Naive thymus-derived CD4-positive, alpha-beta T cell (primary cell): ENCODE results near the gene MMADHC. TPM values are rescaled to one million over a fixed set of nuclear protein-coding genes. Genes with fewer than 3 reads are reported as not detected.

Source experiments
- ATAC-seq: fragments of 150-1000 bp; cut with Tn5 transposase; 2 replicates; pipeline ENCODE4 v1.10.0; 2021; ENCODE audit warnings: mild to moderate bottlenecking, moderate library complexity
- CTCF ChIA-PET: fragments of 350-600 bp; sonication (Branson Sonifier 250); formaldehyde crosslinking; loops from one replicate; lab custom pipeline; 2021; ENCODE audit warnings: antibody characterized with exemption; lab: Charles Lee
- POLR2A ChIA-PET: fragments of 350-600 bp; sonication (Branson Sonifier 250); formaldehyde crosslinking; loops from one replicate; lab custom pipeline; 2021; ENCODE audit warnings: antibody characterized with exemption, inconsistent platforms; lab: Charles Lee
- DNase-seq, 9 donors: peaks; one replicate each; pipeline versions ENCODE4 v3.0.0 to v3.0.0-alpha.2; 2020 to 2022; ENCODE audit warnings: mixed read lengths in 1 of 9
- H3K27ac ChIP-seq: one replicate; pipeline ENCODE4 v1.7.0; 2013; ENCODE audit warnings: mild to moderate bottlenecking, low read depth, low read length, moderate library complexity
- H3K27me3 ChIP-seq, 2 donors: one replicate each; pipeline ENCODE4 v1.7.0; 2013; ENCODE audit warnings: low read length in 2 of 2, mild to moderate bottlenecking in 2 of 2, moderate library complexity in 2 of 2; ENCODE audit not compliant: control insufficient read depth in 2 of 2, insufficient read depth in 2 of 2
- H3K36me3 ChIP-seq, 3 experiments: 1 replicate in 2 of 3; 2 replicates in 1 of 3; pipeline ENCODE4 v1.7.0; 2013; ENCODE audit warnings: low read length in 3 of 3, mild to moderate bottlenecking in 3 of 3, moderate library complexity in 1 of 3; ENCODE audit not compliant: insufficient read depth in 3 of 3, control insufficient read depth in 2 of 3
- H3K4me1 ChIP-seq, 2 donors: one replicate each; pipeline ENCODE4 v1.7.0; 2013; ENCODE audit warnings: low read length in 2 of 2, mild to moderate bottlenecking in 2 of 2, moderate library complexity in 1 of 2; ENCODE audit not compliant: control insufficient read depth in 2 of 2, insufficient read depth in 2 of 2
- H3K4me3 ChIP-seq: 2 replicates; pipeline ENCODE4 v1.7.0; 2013; ENCODE audit warnings: mild to moderate bottlenecking, low read length
- H3K9me3 ChIP-seq, 3 experiments: 1 replicate in 2 of 3; 2 replicates in 1 of 3; pipeline ENCODE4 v1.7.0; 2013; ENCODE audit warnings: low read length in 3 of 3; ENCODE audit not compliant: control insufficient read depth in 2 of 3
- H3K27ac Mint-ChIP-seq, 9 donors: one replicate each; pipeline ENCODE4 v1.8.0; 2020 to 2022; ENCODE audit warnings: mixed read lengths in 9 of 9, mild to moderate bottlenecking in 8 of 9, moderate library complexity in 5 of 9, inconsistent platforms in 2 of 9
- H3K27me3 Mint-ChIP-seq, 5 donors: one replicate each; pipeline ENCODE4 v1.8.0; 2021 to 2022; ENCODE audit warnings: mixed read lengths in 5 of 5, mild to moderate bottlenecking in 1 of 5
- H3K36me3 Mint-ChIP-seq, 5 donors: one replicate each; pipeline ENCODE4 v1.8.0; 2020 to 2022; ENCODE audit warnings: mixed read lengths in 5 of 5, mild to moderate bottlenecking in 3 of 5, inconsistent platforms in 1 of 5
- H3K4me1 Mint-ChIP-seq, 7 donors: one replicate each; pipeline ENCODE4 v1.8.0; 2020 to 2022; ENCODE audit warnings: mixed read lengths in 7 of 7, mild to moderate bottlenecking in 3 of 7, inconsistent platforms in 1 of 7
- H3K4me3 Mint-ChIP-seq, 10 donors: one replicate each; pipeline ENCODE4 v1.8.0; 2020 to 2022; ENCODE audit warnings: mild to moderate bottlenecking in 10 of 10, mixed read lengths in 10 of 10, moderate library complexity in 6 of 10, inconsistent platforms in 2 of 10
- H3K9me3 Mint-ChIP-seq, 11 donors: one replicate each; pipeline ENCODE4 v1.8.0; 2020 to 2022; ENCODE audit warnings: mixed read lengths in 11 of 11, mild to moderate bottlenecking in 4 of 11, inconsistent platforms in 1 of 11, moderate library complexity in 1 of 11
- intact Hi-C, 2 donors: fragments of 100-400 bp; cut with micrococcal nuclease; formaldehyde crosslinking; loops; one replicate each; pipeline ENCODE4 v1.15.1; 2023
- polyA plus RNA-seq, 2 donors: library from polyadenylated mRNA; unstranded; fragments of 300-500 nt; fragmentation: Illumina TruSeq; gene quantifications; one replicate each; pipeline ENCODE4 v1.2.3, GENCODE V29; 2021
- total RNA-seq, 6 experiments: library from RNA in 5 of 6; stranded (reverse) in 5 of 6; gene quantifications; 1 replicate in 5 of 6; 2 replicates in 1 of 6; pipeline ENCODE4 v1.2.3 and lab custom pipeline; 2021 to 2026

Gene MMADHC
- total and polyA plus RNA-seq, 7 experiments from 2014 or later, result 53.3 to 157 (median 68.5) TPM

- intact Hi-C loops, result no loop called here
- H3K36me3 ChIP-seq, result no peaks in the 10 kb centered on the region
- peaks cover 0 to 10% (median under 1%) of the 10 kb centered on the region in 5 donors for H3K27me3 Mint-ChIP-seq
- H3K4me1 ChIP-seq, result no peaks in the 10 kb centered on the region
- no peak overlapping the region for H3K27ac Mint-ChIP-seq
- no peak overlapping the region for H3K27ac ChIP-seq
- H3K36me3 Mint-ChIP-seq, result no peaks in the 10 kb centered on the region
- ChIA-PET POLR2A (no interaction called here), CTCF (no interaction called here)
- DNase-seq (no peak), ATAC-seq (no peak)
- no peaks in the 10 kb centered on the region for H3K9me3 ChIP-seq
- H3K4me3 Mint-ChIP-seq, result no peak overlapping the region
- H3K4me1 Mint-ChIP-seq, result no peaks in the 10 kb centered on the region
- peaks cover 0 to 10% (median 0%) of the 10 kb centered on the region in 11 donors for H3K9me3 Mint-ChIP-seq
- H3K27me3 ChIP-seq, result no peaks in the 10 kb centered on the region
- no peak overlapping the region for H3K4me3 ChIP-seq
Observed at GRCh38 chr2:149611100-149611820, 23.7 kb upstream of the MMADHC start.

DNA sequence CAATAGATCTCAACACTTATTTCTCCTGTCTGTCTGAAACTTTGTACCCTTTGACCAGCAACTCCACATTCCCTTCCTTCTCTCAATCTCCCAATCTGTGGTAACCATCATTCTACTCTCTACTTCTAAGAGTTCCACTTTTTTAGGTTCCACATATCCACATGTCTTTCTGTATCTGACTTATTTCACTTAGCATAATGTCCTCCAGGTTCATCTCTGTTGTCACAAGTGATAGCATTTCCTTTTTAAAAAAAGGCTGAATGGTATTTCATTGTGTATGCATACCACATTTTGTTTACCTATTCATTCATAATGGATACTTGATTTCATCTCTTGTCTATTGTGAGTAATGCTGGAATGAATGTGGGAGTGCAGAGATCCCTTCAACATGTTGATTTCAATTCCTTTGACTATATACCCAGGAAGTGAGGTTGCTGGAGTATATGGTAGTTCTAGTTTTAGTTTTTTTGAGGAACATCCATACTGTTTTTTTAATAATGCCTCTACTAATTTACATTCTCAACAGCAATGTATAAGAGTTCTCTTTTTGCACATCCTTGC is 18.8 kb upstream of the MMADHC start:
- CTCF ChIA-PET, result no interaction called here

GRCh38 chr2:149603248-149603647 is 15.7 kb upstream of the MMADHC start:
- H3K27ac ChIP-seq, result no peak overlapping the region
- CTCF ChIA-PET, result no interaction called here
- intact Hi-C loops, result no loop called here
- no peaks in the 10 kb centered on the region for H3K36me3 ChIP-seq
- peaks cover 0 to 15% (median 0%) of the 10 kb centered on the region in 5 donors for H3K27me3 Mint-ChIP-seq
- H3K9me3 ChIP-seq, result no peaks in the 10 kb centered on the region
- H3K9me3 Mint-ChIP-seq, result peaks cover 0 to 10% (median 0%) of the 10 kb centered on the region in 11 donors
- DNase-seq, result no peak
- ATAC-seq, result no peak
- H3K27ac Mint-ChIP-seq, result no peak overlapping the region
- no peak overlapping the region for H3K4me3 Mint-ChIP-seq
- no peaks in the 10 kb centered on the region for H3K27me3 ChIP-seq
- peaks cover 7 to 11% (median 10%) of the 10 kb centered on the region in 7 donors for H3K4me1 Mint-ChIP-seq
- no peaks in the 10 kb centered on the region for H3K36me3 Mint-ChIP-seq
- H3K4me3 ChIP-seq, result no peak overlapping the region
- POLR2A ChIA-PET, result no interaction called here
- H3K4me1 ChIP-seq, result no peaks in the 10 kb centered on the region

More for the DNA sequence above, 18.8 kb upstream of the MMADHC start:
- H3K36me3 ChIP-seq, result no peaks in the 10 kb centered on the region
- Mint-ChIP-seq H3K36me3 (no peaks in the 10 kb centered on the region), H3K27ac (no peak overlapping the region), H3K27me3 (peaks cover 0 to 19% (median 3%) of the 10 kb centered on the region in 5 donors), H3K4me1 (peaks cover 6 to 7% (median 7%) of the 10 kb centered on the region in 7 donors), H3K4me3 (no peak overlapping the region), H3K9me3 (peaks cover 0 to 15% (median 0%) of the 10 kb centered on the region in 11 donors)
- DNase-seq, result no peak
- no peaks in the 10 kb centered on the region for H3K4me1 ChIP-seq
- POLR2A ChIA-PET, result no interaction called here
- no peaks in the 10 kb centered on the region for H3K27me3 ChIP-seq
- intact Hi-C loops, result no loop called here
- no peak overlapping the region for H3K27ac ChIP-seq
- no peak for ATAC-seq
- no peak overlapping the region for H3K4me3 ChIP-seq
- no peaks in the 10 kb centered on the region for H3K9me3 ChIP-seq

- peak overlapping the region in 1 of 10 donors; percentile 34 for H3K4me3 Mint-ChIP-seq
- Histone ChIP-seq H3K4me3 (no peak overlapping the region), H3K4me1 (no peaks in the 10 kb centered on the region), H3K36me3 (no peaks in the 10 kb centered on the region), H3K27me3 (no peaks in the 10 kb centered on the region), H3K9me3 (no peaks in the 10 kb centered on the region), H3K27ac (no peak overlapping the region)
- peaks cover 7 to 22% (median 17%) of the 10 kb centered on the region in 7 donors for H3K4me1 Mint-ChIP-seq
- CTCF ChIA-PET, result interaction anchor here (0.7 to 0.9 kb wide), 3 partner anchors 367 to 1638 kb away, joined by 3 read pairs; no protein-coding TSS in a partner anchor
- DNase-seq (no peak), ATAC-seq (no peak)
- POLR2A ChIA-PET, result interaction anchor here (0.7 kb wide), 1 partner anchor 14 kb away, joined by 3 read pairs; no protein-coding TSS in a partner anchor
- peak overlapping the region in 2 of 9 donors; percentile 12 to 18 for H3K27ac Mint-ChIP-seq
- peaks cover 0 to 12% (median 0%) of the 10 kb centered on the region in 5 donors for H3K27me3 Mint-ChIP-seq
- intact Hi-C loops, result no loop called here
- H3K9me3 Mint-ChIP-seq, result peaks cover 0 to 5% (median 0%) of the 10 kb centered on the region in 11 donors
- H3K36me3 Mint-ChIP-seq, result no peaks in the 10 kb centered on the region
Observed at GRCh38 chr2:149601141-149601796, 13.7 kb upstream of the MMADHC start.

DNA sequence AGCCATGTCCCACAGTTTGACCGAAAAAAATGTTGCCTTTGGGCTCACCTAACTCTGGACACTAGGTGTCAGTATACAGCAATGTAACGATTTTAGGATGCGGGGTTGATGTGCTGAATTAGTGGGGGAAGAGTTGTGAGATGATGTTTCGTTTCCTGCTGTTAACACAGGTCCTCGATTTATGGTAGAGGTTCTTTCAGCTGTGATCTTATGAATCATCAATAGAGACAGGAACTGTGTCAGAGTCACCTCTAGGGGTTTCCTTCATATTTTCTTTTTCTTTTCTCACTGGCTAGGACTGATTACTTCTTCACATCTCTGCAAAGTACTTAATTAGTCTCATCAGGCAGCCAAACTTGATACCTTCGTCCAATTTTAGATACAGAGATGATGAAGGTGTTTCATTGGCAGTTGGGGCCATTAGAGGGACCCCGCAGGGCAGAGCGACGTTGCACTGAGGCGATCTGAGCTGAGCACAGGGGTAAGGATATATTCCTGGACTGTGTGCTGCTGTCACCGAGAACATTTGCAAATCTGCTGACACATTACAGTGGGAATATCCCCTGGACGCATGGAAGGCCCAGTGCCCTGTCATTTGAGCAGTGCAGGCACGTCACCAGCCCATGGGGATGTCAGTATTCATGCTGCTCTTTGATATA is 10.2 kb upstream of the MMADHC start:
- Histone ChIP-seq H3K9me3 (no peaks in the 10 kb centered on the region), H3K27ac (no peak overlapping the region), H3K4me3 (no peak overlapping the region), H3K27me3 (no peaks in the 10 kb centered on the region), H3K4me1 (no peaks in the 10 kb centered on the region), H3K36me3 (no peaks in the 10 kb centered on the region)
- intact Hi-C loops, result loop anchor here (1.0 to 5.0 kb wide), 9 partner anchors 10 to 1840 kb away; partner anchors contain the start of genes MMADHC (in 1 of the 2) and RND3 (in 1 of the 2)
- ATAC-seq, result peak; percentile 97
- peak overlapping the region in 4 of 9 donors; percentile 44 to 67 (median 52) for H3K27ac Mint-ChIP-seq
- CTCF ChIA-PET, result interaction anchor here (0.6 to 4.1 kb wide), 6 partner anchors 10 to 1841 kb away, joined by 3 to 31 read pairs (median 4); no protein-coding TSS in a partner anchor
- peaks cover 0 to 22% (median 13%) of the 10 kb centered on the region in 5 donors for H3K27me3 Mint-ChIP-seq
- H3K9me3 Mint-ChIP-seq, result no peaks in the 10 kb centered on the region
- H3K4me3 Mint-ChIP-seq, result peak overlapping the region in 8 of 10 donors; percentile 6 to 63 (median 38)
- DNase-seq, result peak in 8 of 9 donors; percentile 34 to 78 (median 68)
- POLR2A ChIA-PET, result no interaction called here
- H3K36me3 Mint-ChIP-seq, result no peaks in the 10 kb centered on the region
- H3K4me1 Mint-ChIP-seq, result peaks cover 7 to 22% (median 17%) of the 10 kb centered on the region in 7 donors
